C4-2B (cell line): ENCODE results near the gene PRRC2A.

Experiments
- CTCF ChIP-seq: fragments of 450-650 bp; conservative IDR thresholded peaks from 2 replicates; pipeline ENCODE4 v1.5.1; 2017; ENCODE audit warnings: mild to moderate bottlenecking
- ZFX ChIP-seq: fragments of 450-650 bp; IDR thresholded peaks from 2 replicates; pipeline ENCODE4 v1.6.1; 2017

- TF ChIP-seq CTCF (no peak), ZFX (no peak)
These were observed 45.1 kb upstream of the PRRC2A start, which contains the start of gene TNF for GRCh38 chr6:31575335-31575901.
